Diencephalon (tissue), 1 donor: ENCODE measurements around the gene PPWD1. TPM values are rescaled to one million over a fixed set of nuclear protein-coding genes. Genes with fewer than 3 reads are reported as not detected.

Experiments used
- small RNA-seq: library from RNA; depleted of rRNA; stranded (forward); fragments of <200 nt; gene quantifications from one replicate; pipeline ENCODE3, GENCODE V24; 2014
- total RNA-seq: library from RNA; depleted of rRNA; stranded (reverse); fragments of >200 nt; gene quantifications from one replicate; pipeline ENCODE4 v1.2.3, GENCODE V29; 2014

Gene PPWD1
- 53.5 TPM for total RNA-seq

DNA sequence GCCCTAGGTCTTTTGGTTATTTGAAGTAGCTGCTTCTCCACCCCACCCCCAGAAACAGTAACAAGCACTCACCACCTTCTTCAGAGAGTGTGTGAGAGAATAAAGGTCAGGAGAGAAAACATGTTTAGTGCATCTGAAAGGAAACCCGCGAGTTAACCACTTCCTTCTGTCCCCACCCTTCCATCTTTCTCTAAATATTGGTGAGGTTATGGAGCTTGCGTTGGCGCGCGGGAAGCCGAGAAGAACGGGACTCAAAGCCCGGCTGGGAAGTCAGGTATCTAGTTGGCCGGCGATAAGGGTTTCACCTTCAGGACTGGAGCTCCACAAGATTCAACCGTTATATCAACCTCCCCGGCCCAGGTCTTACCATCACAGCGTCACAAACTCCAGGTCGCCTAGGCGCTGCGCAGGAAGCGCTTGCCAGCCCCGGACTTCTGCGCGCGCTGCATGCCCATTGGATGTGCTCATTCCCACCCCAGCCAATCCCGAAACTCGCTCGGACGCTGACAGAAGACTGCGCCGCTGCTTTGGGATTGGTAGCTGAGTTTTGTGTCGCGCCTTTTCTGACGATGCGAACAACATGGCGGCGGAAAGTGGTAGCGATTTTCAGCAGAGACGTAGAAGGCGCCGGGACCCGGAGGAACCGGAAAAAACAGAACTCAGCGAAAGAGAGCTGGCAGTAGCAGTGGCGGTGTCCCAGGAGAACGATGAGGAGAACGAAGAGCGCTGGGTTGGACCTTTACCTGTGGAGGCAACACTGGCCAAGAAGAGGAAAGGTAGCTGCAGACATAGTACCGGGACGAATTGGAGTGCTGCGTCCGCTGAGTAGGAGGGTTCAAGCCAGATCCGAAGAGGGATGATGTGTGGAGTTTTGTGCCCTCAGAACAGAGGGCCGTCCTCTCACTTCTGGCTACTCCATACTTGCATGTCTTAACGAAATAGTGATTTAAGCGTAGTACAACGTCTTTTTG, at the start of gene PPWD1, which contains the start of gene CENPK:
Gene PPWD1 (plus strand): TSS at position 566 of the 971 bp plus-strand sequence. CDS start 15 bp downstream, at position 581.
Gene CENPK (minus strand): TSS at position 438 of the 971 bp plus-strand sequence. CDS start 8,261 bp downstream, outside the sequence.

DNA sequence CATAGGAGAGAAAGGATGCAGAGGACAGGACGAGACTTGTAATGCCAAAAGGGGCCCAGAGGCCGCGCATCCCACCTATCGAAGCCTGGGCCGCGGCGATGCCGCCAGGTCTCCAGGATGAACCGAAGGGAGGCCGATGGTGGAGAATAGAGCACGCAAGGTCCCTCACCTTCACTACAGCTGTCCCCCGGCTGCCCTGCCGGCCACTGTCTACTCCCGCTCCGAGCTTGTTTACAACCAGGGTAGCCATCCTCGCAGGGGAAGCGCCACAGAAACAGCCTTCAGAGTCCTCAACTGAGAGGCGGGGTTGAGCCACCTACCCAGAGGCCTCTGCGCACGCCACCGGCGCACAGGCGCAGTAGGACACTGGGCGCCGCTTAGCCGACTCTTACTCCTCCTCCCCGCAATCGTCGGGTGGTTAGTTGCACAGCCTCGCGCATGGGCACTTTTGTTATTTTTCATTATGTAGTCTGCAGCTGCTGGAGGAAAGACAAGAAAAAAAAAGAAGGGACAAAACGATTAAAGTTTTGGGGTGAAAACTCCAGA, 61.0 kb downstream of the PPWD1 start, which contains the start of gene TRIM23:
Gene TRIM23 (minus strand): TSS at position 309 of the 546 bp plus-strand sequence. CDS start 59 bp downstream, at position 250.

DNA sequence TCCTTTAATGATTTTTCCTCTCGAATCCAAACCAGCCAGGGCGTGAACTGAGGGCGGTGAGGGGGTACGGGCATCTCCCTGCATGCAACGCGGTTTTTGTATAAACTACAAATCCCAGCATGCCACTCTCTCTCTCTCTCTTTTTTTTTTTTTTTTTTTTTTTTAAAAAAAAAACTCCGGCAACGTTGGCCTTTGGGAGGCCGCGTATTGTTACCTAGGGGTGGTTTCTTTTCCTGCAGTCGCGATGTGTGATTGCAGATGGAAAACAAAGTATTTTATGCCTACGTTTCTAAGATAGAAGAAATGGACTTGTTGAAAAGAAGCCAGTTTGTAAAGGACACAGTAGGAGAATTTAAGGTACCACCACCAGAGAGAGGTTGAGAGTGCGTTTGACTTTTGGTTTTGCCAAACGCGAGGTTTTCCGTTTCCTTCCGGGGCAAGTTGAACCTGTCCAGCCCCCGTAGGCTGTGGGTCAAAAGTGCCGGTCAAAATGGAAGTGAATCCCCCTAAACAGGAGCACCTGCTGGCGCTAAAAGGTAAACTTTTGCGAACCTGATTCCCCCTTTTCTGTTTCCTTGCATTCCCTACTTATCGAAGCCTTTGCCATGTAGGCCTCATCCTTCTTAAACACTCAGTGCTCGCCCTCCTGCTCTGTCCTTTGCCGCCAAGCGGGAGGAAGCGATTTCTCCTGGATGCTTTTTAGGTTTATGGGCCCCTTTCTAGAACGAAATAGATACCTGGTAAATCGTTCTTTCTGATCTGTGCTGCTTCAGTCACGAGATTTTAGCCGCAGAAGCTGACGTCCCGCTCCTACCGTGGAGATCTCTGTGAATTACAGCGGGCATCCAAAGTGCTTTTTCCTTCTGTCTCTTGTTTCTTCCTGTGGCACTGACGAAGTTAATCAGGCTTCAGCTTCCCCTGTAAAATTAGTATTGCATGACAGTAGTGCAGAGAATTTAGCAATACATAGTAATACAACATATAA, 61.8 kb downstream of the PPWD1 start, which contains the start of the genes SHLD3 and TRAPPC13:
Gene SHLD3 (plus strand): TSS at position 457 of the 985 bp plus-strand sequence. CDS start 4,561 bp downstream, outside the sequence.
Gene TRAPPC13 (plus strand): TSS at position 457 of the 985 bp plus-strand sequence. CDS start 34 bp downstream, at position 491.

Small RNAs within 50 kb of the gene (small RNA-seq; reads per million reads assigned to genes)
- not detected for gene RNU6-540P

Other genes starting within 250 kb of the PPWD1 start
- 27.5 TPM for gene ADAMTS6, start 81.4 kb upstream of the PPWD1 start, total RNA-seq
- 12.0 TPM for gene CENPK, start 128 bp upstream of the PPWD1 start, total RNA-seq
- 87.2 TPM for gene TRIM23, start 61.0 kb downstream of the PPWD1 start, total RNA-seq
- gene SHLD3, start 61.7 kb downstream of the PPWD1 start, total RNA-seq: 10.8 TPM
- 49.6 TPM for gene TRAPPC13, start 61.7 kb downstream of the PPWD1 start, total RNA-seq
- 49.1 TPM for gene SGTB, start 158.8 kb downstream of the PPWD1 start, total RNA-seq
- gene NLN, start 158.9 kb downstream of the PPWD1 start, total RNA-seq: 57.7 TPM